ENCODE data around the gene INSC.

The INSC gene

GRCh38 chr11:15146271-15147003, 31.7 kb downstream of the INSC start:
- no peak overlapping the region for H3K27ac ChIP-seq
- no peak for TF ChIP-seq ZFX (IDR thresholded peaks at IDR 0.05)

GRCh38 chr11:15148169-15148568, 33.4 kb downstream of the INSC start:
- no peak overlapping the region for H3K27ac ChIP-seq
- TF ChIP-seq ZFX (IDR thresholded peaks at IDR 0.05), result no peak
- TF ChIP-seq CTCF (conservative IDR thresholded peaks at IDR 0.05), result no peak

GRCh38 chr11:15149050-15149449, 34.3 kb downstream of the INSC start:
- TF ChIP-seq CTCF (conservative IDR thresholded peaks at IDR 0.05), result no peak
- no peak for TF ChIP-seq ZFX (IDR thresholded peaks at IDR 0.05)
- H3K27ac ChIP-seq, result no peak overlapping the region

- no peak for TF ChIP-seq ZFX (IDR thresholded peaks at IDR 0.05)
- TF ChIP-seq CTCF (conservative IDR thresholded peaks at IDR 0.05), result no peak
- no peak overlapping the region for H3K27ac ChIP-seq
Observed at GRCh38 chr11:15150507-15150906, 35.8 kb downstream of the INSC start.

GRCh38 chr11:15153231-15153630, 38.5 kb downstream of the INSC start:
- no peak overlapping the region for H3K27ac ChIP-seq
- TF ChIP-seq CTCF (conservative IDR thresholded peaks at IDR 0.05), result no peak
- no peak for TF ChIP-seq ZFX (IDR thresholded peaks at IDR 0.05)

- TF ChIP-seq CTCF (conservative IDR thresholded peaks at IDR 0.05), result no peak
- TF ChIP-seq ZFX (IDR thresholded peaks at IDR 0.05), result no peak
- no peak overlapping the region for H3K27ac ChIP-seq
Observed at GRCh38 chr11:15157181-15157580, 42.5 kb downstream of the INSC start.

GRCh38 chr11:15157606-15158137, 42.9 kb downstream of the INSC start:
- no peak overlapping the region for H3K27ac ChIP-seq
- no peak for TF ChIP-seq ZFX (IDR thresholded peaks at IDR 0.05)
- TF ChIP-seq CTCF (conservative IDR thresholded peaks at IDR 0.05), result no peak
